Measurements from ENCODE around the gene DOCK4. TPM values are rescaled to one million over a fixed set of nuclear protein-coding genes. Genes with fewer than 3 reads are reported as not detected.

Gene DOCK4
- total RNA-seq, 1 donor from 2014 or later, result 60.3 TPM

DNA sequence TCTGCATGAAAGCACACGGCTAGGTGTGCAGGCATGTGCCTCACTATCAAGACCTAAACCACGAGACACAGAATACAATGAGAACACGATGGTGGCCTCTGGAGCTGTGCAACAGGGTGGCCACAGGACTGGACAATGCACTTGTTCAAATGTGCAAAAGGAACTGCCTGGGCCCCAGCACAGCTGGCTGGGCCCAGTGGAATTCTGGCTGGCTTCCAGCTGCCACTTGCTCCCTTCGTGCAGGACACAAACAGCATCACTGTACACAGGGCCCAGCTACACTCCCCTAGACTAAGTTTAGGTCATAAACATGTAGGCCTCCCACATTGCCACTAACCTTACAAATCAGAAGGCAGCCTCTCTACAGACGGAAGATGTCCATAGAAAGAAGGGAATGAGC is 23.4 kb downstream of the DOCK4 start:
- Mint-ChIP-seq H3K27ac (ENCODE audit: unreplicated experiment) (no peak overlapping the region), H3K9me3 (ENCODE audit: unreplicated experiment) (no peaks in the 10 kb centered on the region)

DNA sequence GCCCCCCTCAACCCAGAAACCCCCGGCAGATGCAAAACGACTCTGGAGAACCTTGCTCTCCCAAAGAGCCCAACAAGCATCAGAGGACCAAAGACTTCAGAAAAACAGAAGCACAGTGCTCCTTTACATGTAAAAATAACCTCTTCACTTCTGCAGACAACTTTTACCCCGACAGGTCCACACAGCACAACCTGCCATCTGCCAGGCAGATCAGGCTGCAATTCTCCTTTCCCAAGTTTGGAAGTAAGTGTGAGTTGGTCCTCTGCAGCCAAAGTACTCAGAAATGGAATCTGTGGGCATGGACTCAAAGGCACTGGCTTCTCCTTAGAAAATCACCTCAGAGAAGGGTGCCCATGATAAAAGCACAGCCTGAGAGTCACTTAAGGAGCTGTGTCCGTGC is 26.0 kb downstream of the DOCK4 start:
- Mint-ChIP-seq H3K4me3 (ENCODE audit: unreplicated experiment) (no peak overlapping the region), H3K27ac (ENCODE audit: unreplicated experiment) (no peak overlapping the region), H3K9me3 (ENCODE audit: unreplicated experiment) (no peaks in the 10 kb centered on the region), H3K4me1 (ENCODE audit: low read depth, unreplicated experiment) (peaks cover 39% of the 10 kb centered on the region), H3K27me3 (ENCODE audit: unreplicated experiment) (no peaks in the 10 kb centered on the region), H3K36me3 (ENCODE audit: unreplicated experiment) (no peaks in the 10 kb centered on the region)
- TF ChIP-seq, protein P1, sequence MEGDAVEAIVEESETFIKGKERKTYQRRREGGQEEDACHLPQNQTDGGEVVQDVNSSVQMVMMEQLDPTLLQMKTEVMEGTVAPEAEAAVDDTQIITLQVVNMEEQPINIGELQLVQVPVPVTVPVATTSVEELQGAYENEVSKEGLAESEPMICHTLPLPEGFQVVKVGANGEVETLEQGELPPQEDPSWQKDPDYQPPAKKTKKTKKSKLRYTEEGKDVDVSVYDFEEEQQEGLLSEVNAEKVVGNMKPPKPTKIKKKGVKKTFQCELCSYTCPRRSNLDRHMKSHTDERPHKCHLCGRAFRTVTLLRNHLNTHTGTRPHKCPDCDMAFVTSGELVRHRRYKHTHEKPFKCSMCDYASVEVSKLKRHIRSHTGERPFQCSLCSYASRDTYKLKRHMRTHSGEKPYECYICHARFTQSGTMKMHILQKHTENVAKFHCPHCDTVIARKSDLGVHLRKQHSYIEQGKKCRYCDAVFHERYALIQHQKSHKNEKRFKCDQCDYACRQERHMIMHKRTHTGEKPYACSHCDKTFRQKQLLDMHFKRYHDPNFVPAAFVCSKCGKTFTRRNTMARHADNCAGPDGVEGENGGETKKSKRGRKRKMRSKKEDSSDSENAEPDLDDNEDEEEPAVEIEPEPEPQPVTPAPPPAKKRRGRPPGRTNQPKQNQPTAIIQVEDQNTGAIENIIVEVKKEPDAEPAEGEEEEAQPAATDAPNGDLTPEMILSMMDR (IDR thresholded peaks at IDR 0.05; ENCODE audit: partially characterized antibody, unreplicated experiment), result no peak
- DNase-seq, result no peak

More for the DNA sequence above, 23.4 kb downstream of the DOCK4 start:
- peaks cover 2% of the 10 kb centered on the region for H3K27me3 Mint-ChIP-seq (ENCODE audit: unreplicated experiment)
- H3K36me3 Mint-ChIP-seq (ENCODE audit: unreplicated experiment), result no peaks in the 10 kb centered on the region
- H3K4me3 Mint-ChIP-seq (ENCODE audit: unreplicated experiment), result no peak overlapping the region
- H3K4me1 Mint-ChIP-seq (ENCODE audit: low read depth, unreplicated experiment), result peaks cover 35% of the 10 kb centered on the region
- TF ChIP-seq, protein P1 (IDR thresholded peaks at IDR 0.05; ENCODE audit: partially characterized antibody, unreplicated experiment), result no peak
- no peak for DNase-seq

DNA sequence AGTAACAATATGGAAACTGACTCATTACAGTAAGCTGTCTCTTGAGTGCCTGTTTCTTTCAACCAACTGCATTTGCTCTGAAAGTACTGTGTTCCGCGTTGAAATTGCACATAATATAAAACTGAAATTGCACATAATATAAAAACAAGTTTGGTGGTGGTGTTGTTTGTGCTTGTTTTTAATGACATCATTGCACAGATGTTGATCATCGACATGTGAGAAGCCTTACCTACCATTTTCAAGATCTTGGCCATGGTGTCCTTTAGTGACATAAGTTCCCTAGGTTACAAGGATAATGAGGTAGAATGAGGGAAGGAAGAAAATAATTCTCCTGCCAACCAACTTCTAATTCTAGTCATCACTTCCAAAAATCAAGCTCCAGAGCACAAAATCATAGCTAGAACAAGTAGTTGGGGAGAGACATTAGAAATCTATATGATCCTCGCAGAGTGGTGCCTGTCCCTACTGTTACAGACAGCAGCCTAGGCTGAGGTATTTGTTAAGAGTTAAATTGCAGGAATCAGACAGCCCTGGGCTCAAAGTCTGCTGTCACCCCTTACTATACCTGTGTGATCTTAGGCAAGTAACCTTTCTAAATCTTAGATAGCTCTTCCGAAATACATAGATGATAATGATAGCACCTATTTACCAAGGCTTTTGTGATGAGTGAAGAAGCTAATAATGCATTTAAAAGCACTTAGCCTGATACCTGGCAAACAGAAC is 29.3 kb downstream of the DOCK4 start:
- Mint-ChIP-seq H3K27ac (ENCODE audit: unreplicated experiment) (no peak overlapping the region), H3K9me3 (ENCODE audit: unreplicated experiment) (no peaks in the 10 kb centered on the region), H3K4me3 (ENCODE audit: unreplicated experiment) (no peak overlapping the region), H3K4me1 (ENCODE audit: low read depth, unreplicated experiment) (peaks cover 36% of the 10 kb centered on the region), H3K36me3 (ENCODE audit: unreplicated experiment) (no peaks in the 10 kb centered on the region), H3K27me3 (ENCODE audit: unreplicated experiment) (no peaks in the 10 kb centered on the region)
- TF ChIP-seq, protein P1 (IDR thresholded peaks at IDR 0.05; ENCODE audit: partially characterized antibody, unreplicated experiment), result no peak
- DNase-seq, result no peak

DNA sequence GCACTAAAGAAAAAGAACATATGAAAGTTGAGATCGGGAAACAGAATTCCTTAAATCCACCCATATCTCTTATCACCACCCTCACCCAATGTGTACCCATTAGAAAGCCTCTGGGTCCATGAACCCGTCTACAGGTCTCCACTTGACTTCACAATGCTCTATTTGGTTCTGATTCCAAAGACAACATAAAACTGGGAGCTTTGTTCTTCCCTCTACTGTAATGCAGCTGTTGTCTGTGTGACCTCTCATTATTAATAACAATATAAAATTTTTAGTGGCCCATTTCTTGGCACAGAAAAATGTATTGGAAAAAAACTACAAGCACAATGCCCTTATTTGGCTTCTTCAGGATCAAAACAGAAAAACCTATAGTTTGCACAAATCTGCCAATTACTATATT is 30.0 kb downstream of the DOCK4 start:
- TF ChIP-seq, protein P1 (IDR thresholded peaks at IDR 0.05; ENCODE audit: partially characterized antibody, unreplicated experiment), result no peak
- no peak for DNase-seq
- Mint-ChIP-seq H3K4me3 (ENCODE audit: unreplicated experiment) (no peak overlapping the region), H3K4me1 (ENCODE audit: low read depth, unreplicated experiment) (peaks cover 36% of the 10 kb centered on the region), H3K27ac (ENCODE audit: unreplicated experiment) (no peak overlapping the region), H3K36me3 (ENCODE audit: unreplicated experiment) (no peaks in the 10 kb centered on the region), H3K27me3 (ENCODE audit: unreplicated experiment) (no peaks in the 10 kb centered on the region), H3K9me3 (ENCODE audit: unreplicated experiment) (no peaks in the 10 kb centered on the region)

DNA sequence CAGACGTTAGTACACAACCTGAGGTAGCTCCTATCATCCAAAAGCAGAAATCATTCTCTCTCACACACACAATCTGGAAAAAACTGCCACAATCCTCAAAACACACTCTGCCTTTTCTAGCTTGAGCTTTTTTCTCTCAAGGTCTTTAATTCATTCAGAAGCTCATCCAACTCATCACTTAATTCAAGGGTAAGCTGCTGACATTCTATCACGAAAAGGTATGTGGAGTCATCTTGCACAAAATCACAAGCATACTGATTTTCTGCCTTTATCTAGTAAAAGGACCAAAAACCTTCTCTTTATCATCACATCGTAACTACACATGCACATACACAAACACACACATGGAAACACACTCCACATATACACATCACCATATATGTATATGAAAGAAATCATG is 32.0 kb downstream of the DOCK4 start:
- peak overlapping the region; percentile 31 for H3K27ac Mint-ChIP-seq (ENCODE audit: unreplicated experiment)
- H3K9me3 Mint-ChIP-seq (ENCODE audit: unreplicated experiment), result no peaks in the 10 kb centered on the region
- no peaks in the 10 kb centered on the region for H3K36me3 Mint-ChIP-seq (ENCODE audit: unreplicated experiment)
- DNase-seq, result no peak
- H3K4me1 Mint-ChIP-seq (ENCODE audit: low read depth, unreplicated experiment), result peaks cover 27% of the 10 kb centered on the region
- no peak overlapping the region for H3K4me3 Mint-ChIP-seq (ENCODE audit: unreplicated experiment)
- TF ChIP-seq, protein P1 (IDR thresholded peaks at IDR 0.05; ENCODE audit: partially characterized antibody, unreplicated experiment), result no peak
- no peaks in the 10 kb centered on the region for H3K27me3 Mint-ChIP-seq (ENCODE audit: unreplicated experiment)
